Activated CD4-positive, alpha-beta T cell treated with anti-CD3 and anti-CD28 coated beads, Interleukin-10, Interleukin-2, amounts not matched to agents 100 ng/mL and 50 ng/mL, durations not matched to agents 16 hours and 8 hours (primary cell): ENCODE measurements around the gene TRIM31.

Experiments
- DNase-seq: peaks from one replicate; pipeline ENCODE4 v3.0.0-alpha.2; 2020

Gene TRIM31

DNA sequence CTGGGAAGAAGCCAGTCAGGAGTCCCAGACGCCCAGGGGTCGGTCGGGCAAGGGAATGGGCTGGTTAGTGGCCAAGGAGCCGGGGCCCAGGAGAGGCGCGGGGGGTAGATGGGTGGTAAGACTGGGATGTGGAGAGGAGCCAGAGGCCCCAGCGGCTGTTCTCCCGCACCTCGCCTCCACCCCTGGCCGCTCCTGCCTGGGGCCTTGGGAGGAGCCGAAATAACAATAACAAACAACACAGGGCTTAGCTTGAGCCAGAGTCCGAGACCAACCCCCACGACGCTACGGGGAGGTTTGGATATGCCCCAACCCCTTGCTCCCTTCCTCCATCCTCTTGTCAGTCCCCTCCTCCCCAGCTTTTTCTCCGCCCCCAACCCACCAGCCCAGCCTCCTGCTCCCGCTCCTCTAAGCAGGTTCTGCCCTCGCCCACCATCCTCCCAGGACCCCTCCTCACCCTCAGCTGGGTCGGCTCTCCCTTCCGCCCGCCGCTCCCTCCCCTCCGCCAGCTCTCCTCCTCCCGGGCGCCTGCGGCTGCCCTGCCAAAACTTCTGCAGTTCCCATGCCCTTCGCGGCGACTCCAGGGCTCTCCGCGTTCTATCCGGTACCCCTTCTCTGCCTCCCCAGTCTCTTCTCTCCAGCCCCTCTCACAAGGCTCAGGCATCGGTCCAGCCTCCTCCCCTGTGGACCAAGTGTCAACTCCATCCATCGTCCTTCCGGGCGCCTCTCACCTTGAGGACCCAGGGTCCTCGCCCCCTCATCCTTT lies 38.4 kb downstream of the TRIM31 start:
- DNase-seq, result no peak

DNA sequence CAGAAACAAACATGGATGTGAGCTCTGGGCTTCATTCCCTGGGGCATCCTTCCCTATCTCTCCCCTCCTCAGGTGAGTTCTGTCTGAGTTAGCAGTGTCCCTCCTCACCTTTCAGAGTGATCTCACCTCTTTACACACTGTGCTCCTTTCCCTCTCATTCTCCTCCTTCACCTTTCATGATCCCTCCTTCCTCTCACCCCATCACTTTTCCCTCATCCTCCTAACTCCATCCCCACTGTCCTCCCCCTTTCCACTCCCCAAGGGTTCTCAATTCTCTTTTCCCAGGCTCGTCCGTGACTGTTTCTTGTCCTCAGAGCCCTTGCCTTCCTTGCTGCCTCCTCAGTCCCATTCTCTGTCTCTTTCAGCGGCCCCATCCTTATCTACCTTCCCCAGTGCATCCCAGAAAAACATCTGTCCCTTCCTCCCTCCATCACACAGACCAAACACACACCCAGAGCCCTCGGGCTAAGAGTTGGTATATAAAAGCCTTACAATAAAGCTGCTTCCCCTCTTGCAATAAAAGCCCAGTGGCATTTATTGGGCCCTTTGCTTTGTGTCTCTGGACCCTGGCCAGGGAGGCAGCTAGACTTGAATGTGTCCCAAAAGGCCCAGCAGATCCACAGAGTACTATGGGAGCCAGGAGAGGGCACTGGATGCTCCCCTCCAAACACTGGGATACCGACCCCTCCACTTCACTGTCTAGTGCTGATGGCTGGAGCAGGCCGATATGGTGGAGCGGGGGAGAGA lies 39.2 kb downstream of the TRIM31 start:
- no peak for DNase-seq

DNA sequence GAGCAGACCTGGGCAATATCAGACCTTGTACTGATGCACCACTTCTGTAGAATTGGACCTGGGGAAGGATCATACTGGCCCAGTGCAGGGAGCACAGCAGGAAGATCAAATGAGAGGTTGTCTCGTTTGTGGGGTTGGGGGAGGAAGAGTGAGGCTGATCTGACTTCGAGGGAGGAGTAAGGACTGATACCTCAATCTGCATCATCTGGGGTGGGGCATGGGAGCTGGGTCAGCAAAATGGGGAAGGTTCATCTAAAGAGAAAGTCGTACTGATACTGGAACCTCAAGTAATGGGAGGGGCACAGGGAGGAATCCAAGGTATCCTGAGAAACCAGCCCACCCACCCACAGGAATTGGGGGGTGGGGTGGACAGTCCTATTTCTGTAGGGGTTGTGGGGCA lies 41.0 kb downstream of the TRIM31 start:
- no peak for DNase-seq

DNA sequence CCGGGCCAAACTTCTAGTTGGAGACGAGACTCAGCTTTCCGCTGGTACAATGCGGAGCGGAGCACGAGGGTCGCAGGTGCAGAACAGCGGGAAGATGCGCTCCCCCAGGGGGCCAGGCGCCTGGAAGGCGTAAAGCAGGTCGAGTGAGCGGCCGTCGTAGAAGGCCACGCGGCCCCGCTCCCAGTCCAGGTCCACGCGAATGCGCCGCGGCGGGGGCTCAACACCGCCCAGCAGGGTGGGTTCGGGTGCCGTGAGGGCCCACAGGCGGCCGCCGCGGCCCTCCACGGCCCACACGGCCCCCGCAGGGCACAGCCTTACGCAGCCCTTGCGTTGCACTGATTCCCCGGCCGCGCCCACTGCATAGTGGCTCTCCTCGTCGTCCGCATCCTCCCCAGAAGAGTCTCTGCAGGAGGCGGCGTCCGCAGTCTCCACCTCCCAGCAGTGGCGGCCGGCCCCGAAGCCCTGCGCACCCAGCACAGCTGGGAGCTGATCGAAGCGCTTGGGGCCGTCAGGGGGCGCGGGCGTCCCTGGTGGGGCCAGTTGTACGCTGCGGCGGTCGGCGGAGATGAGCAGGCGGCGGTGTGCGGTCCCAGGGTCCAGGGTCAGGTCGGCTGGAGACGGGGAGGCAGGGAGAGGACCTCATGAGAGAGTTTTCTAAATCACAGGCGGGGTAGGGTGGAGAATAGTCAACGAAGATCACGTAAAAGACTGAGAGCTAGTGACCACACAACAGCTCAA lies 41.6 kb downstream of the TRIM31 start:
- DNase-seq, result peak; percentile 17

DNA sequence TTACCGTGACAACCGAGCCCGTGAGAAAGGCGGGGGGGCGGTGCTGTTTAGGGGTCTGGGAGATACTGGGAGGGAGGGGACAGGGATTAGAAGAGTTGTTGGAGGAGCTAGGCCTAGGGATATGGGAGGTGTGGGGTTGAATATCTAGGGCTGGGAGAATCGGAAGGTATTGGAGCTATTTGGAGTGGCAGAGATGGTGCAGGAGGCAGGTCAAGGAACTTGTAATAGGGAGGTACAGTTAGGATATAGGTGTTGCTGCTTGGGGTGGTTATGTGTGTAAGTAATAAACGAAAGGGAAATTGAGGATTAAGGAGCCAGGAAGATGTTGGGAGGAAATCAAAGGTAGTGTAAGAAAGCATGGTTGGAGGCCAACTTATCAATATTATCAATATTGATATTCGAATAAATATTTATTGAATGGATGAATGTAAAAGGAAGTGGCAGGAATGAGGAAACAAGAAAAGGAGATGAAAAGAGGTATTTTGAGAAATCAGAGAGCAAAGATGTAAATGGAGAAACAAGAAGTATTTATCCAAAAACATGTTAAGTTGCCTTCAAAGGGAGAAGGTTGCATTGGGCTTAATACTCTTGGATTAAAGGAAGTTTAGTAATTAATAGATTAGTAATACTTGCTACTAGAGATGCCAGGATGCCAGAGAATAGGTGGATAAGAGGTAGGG lies 45.3 kb downstream of the TRIM31 start:
- DNase-seq, result no peak

DNA sequence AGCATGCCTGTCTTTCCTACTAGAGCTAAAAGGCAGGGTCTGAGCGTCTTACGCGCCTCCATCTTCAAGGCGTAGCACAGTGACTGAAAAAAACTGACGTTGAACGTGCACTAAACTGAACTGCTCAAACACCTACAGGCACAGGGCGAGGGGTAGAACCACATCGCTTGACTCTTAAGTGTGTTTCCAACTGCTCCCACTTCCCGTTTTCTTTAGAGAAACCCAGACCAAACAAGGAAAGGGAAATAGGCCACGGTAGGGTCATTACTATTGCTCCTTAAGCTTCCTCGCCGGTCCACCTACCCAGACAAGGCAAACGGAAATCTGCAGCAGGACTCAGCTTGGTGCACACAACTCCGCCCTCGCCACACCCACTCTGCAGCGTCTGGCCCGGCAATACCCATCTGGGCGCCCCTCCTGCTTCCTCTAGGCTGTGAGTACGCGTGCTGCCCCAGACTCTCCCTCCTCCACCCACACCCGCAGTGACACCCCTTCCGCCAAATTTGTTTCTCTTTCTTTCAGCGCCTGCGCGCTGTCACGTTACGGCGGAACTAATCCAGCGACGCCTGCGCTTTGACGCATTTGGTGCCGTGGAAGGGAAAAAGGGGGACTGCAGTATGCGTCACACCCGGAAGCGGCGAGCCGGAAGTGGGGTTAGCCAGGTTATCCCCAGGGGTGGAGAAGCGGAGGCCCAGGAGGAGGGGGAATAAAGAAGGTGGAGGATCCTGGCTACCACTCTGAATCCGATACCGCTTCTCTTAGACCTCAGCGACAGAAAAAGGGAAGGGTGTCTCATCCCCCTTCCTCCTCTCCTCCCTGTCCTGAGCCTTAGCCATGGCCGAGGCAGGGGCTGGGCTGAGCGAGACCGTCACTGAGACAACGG lies 46.1 kb downstream of the TRIM31 start, which contains the start of gene PPP1R11:
Gene PPP1R11, plus strand, starts transcription at position 622 of the 883 bp plus-strand sequence. Its CDS starts 213 bp downstream, at position 835.
- DNase-seq, result peak; percentile 99

DNA sequence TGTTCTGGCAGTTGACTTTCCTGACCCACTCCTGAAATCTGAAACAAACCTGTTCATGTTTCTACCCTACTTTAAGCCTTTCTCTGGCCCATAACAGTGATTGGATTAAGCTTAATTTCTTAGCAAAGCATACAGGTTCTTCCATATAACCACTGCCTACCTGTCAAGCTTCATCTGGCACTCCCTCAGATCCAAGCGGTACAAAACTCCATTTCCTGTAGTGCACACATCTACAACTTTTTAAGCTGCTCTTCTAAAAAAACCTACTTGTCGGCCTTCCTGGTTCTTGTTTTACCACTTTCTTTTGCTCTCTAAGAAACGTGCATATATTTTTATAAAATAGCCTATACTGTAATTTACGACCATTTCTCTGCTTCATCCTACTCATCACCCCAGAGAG lies 46.8 kb downstream of the TRIM31 start:
- no peak for DNase-seq

DNA sequence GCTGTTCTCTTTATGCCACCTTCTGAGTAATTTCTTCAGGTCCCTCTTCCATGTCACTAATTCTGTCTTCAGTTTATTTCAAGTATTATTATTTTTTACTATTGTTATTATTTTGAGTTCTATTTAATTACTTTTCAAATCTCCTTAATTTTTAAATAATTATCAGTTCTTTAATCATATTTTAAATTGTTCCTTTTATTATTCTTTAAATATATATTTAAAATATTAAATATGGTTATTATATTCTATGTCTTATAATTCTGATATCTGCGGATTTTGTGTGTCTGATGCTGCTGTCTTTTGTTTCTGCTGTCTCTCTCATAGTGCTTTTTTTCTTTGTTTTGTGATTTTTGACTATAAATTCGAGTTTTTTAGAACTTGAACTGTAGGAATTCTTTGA lies 49.6 kb downstream of the TRIM31 start:
- DNase-seq, result no peak

DNA sequence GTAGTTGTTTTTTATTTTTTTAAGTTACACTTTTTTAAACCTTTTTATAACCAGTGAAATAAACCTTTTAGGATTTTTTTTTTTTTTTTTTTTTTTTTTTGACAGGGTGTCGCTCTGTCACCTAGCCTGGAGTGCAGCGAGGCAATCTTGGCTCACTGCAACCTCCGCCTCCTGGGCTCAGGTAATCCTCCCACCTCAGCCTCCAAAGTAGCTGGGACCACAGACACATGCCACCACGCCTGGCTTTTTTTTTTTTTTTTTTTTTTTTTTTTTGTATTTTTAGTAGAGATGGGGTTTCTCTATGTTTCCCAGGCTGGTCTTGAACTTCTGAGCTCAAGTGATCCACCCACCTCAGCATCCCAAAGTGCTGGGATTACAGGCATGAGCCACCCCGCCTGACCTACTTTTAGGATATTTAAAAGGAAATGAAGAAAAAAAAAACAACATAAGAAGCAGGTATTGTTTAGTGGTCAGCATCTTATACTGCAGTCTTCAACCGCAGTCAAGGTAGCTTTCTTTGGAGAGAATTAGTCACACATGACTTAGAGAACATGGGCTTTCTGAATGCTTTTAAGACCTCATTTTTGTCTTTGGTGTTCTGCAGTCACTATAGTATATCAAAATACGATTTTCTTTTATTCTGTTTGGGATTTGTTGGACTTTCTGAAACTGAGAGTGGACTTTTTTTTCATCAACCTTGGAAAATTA lies 50.3 kb downstream of the TRIM31 start:
- DNase-seq, result peak; percentile 45

DNA sequence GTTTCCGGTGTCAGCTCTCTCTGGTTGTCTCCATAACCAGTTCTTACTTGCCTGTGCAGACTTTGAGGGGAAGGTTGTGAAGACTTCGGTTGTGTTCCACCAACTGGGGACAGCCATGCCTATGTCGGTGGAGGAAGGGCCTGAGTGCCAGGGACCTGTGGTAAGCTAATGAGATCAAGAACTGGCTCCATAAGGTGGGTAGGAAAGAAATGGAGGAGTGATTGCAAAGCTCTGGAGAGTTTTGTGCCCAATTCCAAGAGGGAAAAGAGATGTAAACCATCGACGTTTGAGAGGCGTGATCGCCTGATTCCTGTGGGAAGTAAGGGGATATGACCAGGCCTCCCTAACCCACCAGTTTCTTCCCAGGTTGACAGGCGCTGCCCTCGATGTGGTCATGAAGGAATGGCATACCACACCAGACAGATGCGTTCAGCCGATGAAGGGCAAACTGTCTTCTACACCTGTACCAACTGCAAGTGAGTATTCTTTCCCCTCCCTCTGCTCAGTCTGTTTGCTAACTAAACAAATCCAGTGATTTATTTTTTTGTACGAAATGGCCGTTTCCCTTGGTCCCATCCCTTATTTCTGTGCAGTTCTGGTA lies 50.9 kb downstream of the TRIM31 start:
- DNase-seq, result peak; percentile 71

DNA sequence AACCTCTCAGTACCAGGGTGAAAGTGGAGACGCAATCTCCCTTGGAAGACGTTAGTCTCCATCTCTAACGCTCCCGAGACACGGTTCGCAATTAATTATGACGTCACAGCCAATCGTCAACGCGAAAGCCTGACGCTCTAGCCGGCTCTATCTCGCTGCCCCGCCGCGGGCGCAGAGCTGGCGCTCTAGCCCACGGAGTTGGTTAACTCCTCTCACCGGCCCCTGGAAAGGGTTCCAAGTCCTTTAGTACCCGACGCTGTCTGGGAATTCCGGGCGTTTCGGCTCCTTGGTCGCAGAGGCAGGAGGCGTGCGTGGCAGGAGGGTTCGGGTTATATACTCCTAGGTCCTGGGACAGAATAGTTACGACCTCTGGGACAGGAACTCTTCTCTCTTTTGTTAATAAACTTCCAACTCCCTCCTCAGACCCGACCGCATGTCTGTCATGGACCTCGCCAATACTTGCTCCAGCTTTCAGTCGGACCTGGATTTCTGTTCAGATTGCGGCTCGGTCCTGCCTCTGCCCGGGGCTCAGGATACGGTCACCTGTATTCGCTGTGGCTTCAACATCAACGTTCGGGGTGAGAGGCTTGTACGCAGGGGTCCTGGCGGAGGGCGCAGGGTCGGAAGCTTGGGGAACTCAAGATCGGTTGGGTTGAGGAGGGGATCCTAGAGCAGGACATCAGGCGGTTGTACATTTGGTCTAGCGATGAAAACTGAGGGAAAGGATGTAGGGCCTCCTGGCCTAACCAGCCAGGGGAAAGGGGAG lies 51.6 kb downstream of the TRIM31 start, which contains the start of gene POLR1H:
Gene POLR1H, plus strand, starts transcription at position 174 of the 766 bp plus-strand sequence. Its CDS starts 260 bp downstream, at position 434.
- peak; percentile 94 for DNase-seq

DNA sequence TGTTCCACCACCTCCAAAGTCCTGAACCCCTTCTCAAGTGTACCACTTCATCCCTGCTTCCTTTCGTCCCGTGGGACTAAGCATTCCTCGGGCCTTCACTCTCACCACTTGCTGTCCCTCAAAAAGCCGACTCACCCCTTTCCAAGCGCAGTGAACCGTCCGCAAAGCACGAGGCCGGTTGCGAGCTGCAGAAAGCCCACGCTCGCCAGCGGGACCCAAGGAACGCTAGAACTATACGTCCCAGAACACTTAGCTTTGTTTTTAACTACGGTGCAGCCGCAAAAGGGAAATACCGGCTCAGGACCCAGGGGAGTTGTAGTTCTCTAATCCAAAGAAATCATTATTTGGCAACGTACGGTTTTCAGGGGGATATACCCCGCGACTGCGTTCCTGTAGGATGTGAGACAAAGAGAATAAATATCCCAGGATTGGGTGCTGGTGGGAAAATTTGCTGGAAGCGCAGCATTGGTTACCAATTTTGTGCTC lies 52.2 kb downstream of the TRIM31 start:
- peak; percentile 25 for DNase-seq

DNA sequence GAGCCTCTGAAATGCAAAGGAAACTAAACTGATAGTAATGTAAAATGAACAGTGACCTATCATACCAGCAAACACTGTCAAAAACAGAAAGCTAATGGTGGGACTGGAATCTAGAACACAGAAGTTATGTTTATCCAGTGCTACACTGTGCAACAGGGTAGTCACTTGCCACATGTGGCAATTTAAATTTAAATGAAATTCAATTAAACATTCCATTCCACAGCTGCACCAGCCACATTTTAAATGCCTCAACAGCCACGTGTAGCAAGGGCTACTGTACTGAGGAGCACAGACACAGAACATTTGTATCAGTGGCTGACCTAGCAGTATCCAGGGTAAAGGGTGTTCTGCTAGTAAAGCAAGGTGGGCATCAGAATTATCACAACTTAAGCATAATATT lies 57.4 kb downstream of the TRIM31 start:
- DNase-seq, result no peak

DNA sequence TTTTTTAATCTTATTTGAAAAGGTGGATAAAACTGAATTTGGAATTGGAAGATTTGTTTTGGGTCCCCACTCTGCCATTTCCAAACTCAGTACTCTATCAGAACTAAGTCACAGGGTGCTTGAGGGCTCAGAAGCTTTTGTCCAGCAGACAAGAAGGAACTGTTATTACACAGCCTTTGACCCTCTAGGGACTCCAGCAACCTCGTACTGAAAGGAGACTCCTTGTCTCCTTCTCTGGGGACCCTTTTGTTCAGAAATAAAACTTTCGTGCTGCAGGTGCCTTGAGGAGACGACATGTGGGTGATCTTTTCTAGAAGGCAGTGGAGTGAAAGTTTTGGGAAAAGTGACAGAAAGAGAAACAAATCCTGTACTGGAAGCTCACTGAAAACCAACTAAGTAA lies 59.2 kb downstream of the TRIM31 start:
- DNase-seq, result no peak
